Liver (tissue), 9 donors: ENCODE measurements around the gene B3GNT5. TPM values are rescaled to one million over a fixed set of nuclear protein-coding genes. Genes with fewer than 3 reads are reported as not detected.

Experiments
- DNase-seq: peaks from one replicate; pipeline ENCODE4 v3.0.0-alpha.2; 2017; ENCODE audit warnings: low spot score
- H3K27ac ChIP-seq, 2 donors: one replicate each; pipeline ENCODE4 v1.7.0; 2013; ENCODE audit warnings: inconsistent platforms in 2 of 2, low read length in 2 of 2, control low read depth in 1 of 2, low read depth in 1 of 2, mild to moderate bottlenecking in 1 of 2
- H3K27me3 ChIP-seq, 4 donors: one replicate each; pipeline versions ENCODE4 v1.6.1 to v1.7.0; 2013; ENCODE audit warnings: low read length in 3 of 4, inconsistent platforms in 1 of 4, mild to moderate bottlenecking in 1 of 4, moderate library complexity in 1 of 4; ENCODE audit not compliant: control insufficient read depth in 4 of 4, insufficient read depth in 4 of 4
- H3K36me3 ChIP-seq, 4 donors: one replicate each; pipeline versions ENCODE4 v1.6.1 to v1.7.0; 2013; ENCODE audit warnings: low read length in 3 of 4, mild to moderate bottlenecking in 3 of 4, low read depth in 1 of 4, moderate library complexity in 1 of 4; ENCODE audit not compliant: control insufficient read depth in 4 of 4, insufficient read depth in 3 of 4
- H3K4me1 ChIP-seq, 4 donors: one replicate each; pipeline versions ENCODE4 v1.6.1 to v1.7.0; 2013; ENCODE audit warnings: low read length in 3 of 4, mild to moderate bottlenecking in 3 of 4, moderate library complexity in 1 of 4; ENCODE audit not compliant: control insufficient read depth in 4 of 4, insufficient read depth in 4 of 4
- H3K4me3 ChIP-seq, 3 donors: one replicate each; pipeline versions ENCODE4 v1.6.1 to v1.7.0; 2013; ENCODE audit warnings: low read length in 3 of 3, control low read depth in 1 of 3, low read depth in 1 of 3, mild to moderate bottlenecking in 1 of 3
- H3K9ac ChIP-seq, 2 donors: one replicate each; pipeline ENCODE4 v1.7.0; 2013; ENCODE audit warnings: low read length in 2 of 2, mild to moderate bottlenecking in 2 of 2, moderate library complexity in 2 of 2, control low read depth in 1 of 2, low read depth in 1 of 2
- H3K9me3 ChIP-seq, 4 donors: one replicate each; pipeline versions ENCODE4 v1.6.1 to v1.7.0; 2013; ENCODE audit warnings: low read length in 3 of 4; ENCODE audit not compliant: control insufficient read depth in 4 of 4
- GABPA ChIP-seq, 2 donors: IDR thresholded peaks in 1 of 2; conservative IDR thresholded peaks in 1 of 2; 2 replicates each; pipeline ENCODE4 v1.6.1; 2016; ENCODE audit warnings: antibody characterized with exemption in 2 of 2, mild to moderate bottlenecking in 1 of 2, moderate library complexity in 1 of 2
- HNF4A ChIP-seq, 2 donors: conservative IDR thresholded peaks; 2 replicates each; pipeline ENCODE4 v1.6.1; 2016; ENCODE audit warnings: antibody characterized with exemption in 2 of 2, mild to moderate bottlenecking in 2 of 2
- HNF4G ChIP-seq: IDR thresholded peaks from 2 replicates; pipeline ENCODE4 v1.6.1; 2016; ENCODE audit warnings: antibody characterized with exemption
- NR2F2 ChIP-seq: IDR thresholded peaks from 2 replicates; pipeline ENCODE4 v1.6.1; 2016; ENCODE audit warnings: antibody characterized with exemption
- RXRA ChIP-seq, 2 donors: IDR thresholded peaks; 2 replicates each; pipeline ENCODE4 v1.6.1; 2017 to 2018; ENCODE audit warnings: antibody characterized with exemption in 2 of 2, mild to moderate bottlenecking in 1 of 2
- SP1 ChIP-seq: IDR thresholded peaks from 2 replicates; pipeline ENCODE4 v1.6.1; 2018; ENCODE audit warnings: antibody characterized with exemption, mild to moderate bottlenecking
- WGBS: extraction: QIAGEN DNeasy Blood & Tissue Kit; methylation state at CpG from one replicate; pipeline ENCODE4 v1.1.7; 2013; 5-methylcytosine and 5-hydroxymethylcytosine counted together
- polyA plus RNA-seq, 2 donors: library from polyadenylated mRNA; stranded (reverse) in 1 of 2; unstranded in 1 of 2; fragments of 200-250 nt in 1 of 2; fragments of >200 nt in 1 of 2; fragmentation: Nextera tagmentation in 1 of 2; extraction: Ambion mirVana in 1 of 2; gene quantifications; one replicate each; pipeline versions ENCODE4 v1.2.1 to v1.2.3, GENCODE V29; 2013 to 2015
- total RNA-seq, 2 donors: library from RNA; depleted of rRNA; stranded (reverse); fragments of >200 nt; gene quantifications; one replicate each; pipeline ENCODE4 v1.2.3, GENCODE V29; 2014
- TF ChIP-seq, protein P1 (sequence below): fragments of 150-350 bp; IDR thresholded peaks from 2 replicates; pipeline ENCODE4 v1.5.1; 2017; ENCODE audit warnings: improper control_type of control experiment, low read depth, low read length; ENCODE audit not compliant: missing input control
- TF ChIP-seq, protein P2 (sequence below): IDR thresholded peaks from 2 replicates; pipeline ENCODE4 v1.6.1; 2016; ENCODE audit warnings: antibody characterized with exemption
- TF ChIP-seq, protein P3 (sequence below): IDR thresholded peaks from 2 replicates; pipeline ENCODE4 v1.6.1; 2016; ENCODE audit warnings: antibody characterized with exemption
- donor health status: healthy.
- donor health status: healthy.
- donor health status: healthy.
- donor health status: healthy.
- donor health status: healthy.

The B3GNT5 gene
- total and polyA plus RNA-seq, 4 donors: 0.22 to 1.8 (median 0.53) TPM

DNA sequence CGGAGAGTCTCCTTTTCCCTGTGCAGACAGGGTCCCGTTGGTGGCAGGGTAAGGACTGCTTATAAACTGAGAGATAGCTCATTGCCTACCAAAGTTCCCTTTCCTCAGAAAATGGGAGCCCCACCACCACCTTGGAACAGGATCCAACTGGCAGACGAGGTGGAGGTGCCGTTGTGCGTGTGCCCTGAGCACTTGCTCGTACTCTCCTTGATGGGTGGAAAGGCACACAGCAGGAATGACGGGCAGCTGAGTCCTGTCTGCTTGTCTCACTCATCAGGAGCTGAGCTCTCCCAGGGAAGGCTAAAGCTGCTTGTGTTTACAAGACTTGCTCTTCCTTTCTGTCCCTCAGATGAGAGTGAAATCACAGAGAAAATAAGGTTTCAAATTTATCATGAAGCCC is 60.7 kb downstream of the B3GNT5 start:
- no peak overlapping the region for H3K27ac ChIP-seq
- TF ChIP-seq, protein P1, sequence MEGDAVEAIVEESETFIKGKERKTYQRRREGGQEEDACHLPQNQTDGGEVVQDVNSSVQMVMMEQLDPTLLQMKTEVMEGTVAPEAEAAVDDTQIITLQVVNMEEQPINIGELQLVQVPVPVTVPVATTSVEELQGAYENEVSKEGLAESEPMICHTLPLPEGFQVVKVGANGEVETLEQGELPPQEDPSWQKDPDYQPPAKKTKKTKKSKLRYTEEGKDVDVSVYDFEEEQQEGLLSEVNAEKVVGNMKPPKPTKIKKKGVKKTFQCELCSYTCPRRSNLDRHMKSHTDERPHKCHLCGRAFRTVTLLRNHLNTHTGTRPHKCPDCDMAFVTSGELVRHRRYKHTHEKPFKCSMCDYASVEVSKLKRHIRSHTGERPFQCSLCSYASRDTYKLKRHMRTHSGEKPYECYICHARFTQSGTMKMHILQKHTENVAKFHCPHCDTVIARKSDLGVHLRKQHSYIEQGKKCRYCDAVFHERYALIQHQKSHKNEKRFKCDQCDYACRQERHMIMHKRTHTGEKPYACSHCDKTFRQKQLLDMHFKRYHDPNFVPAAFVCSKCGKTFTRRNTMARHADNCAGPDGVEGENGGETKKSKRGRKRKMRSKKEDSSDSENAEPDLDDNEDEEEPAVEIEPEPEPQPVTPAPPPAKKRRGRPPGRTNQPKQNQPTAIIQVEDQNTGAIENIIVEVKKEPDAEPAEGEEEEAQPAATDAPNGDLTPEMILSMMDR: no peak
- TF ChIP-seq RXRA (IDR thresholded peaks at IDR 0.05) (no peak), GABPA (IDR thresholded peaks at IDR 0.05 in 1 of 2, conservative IDR thresholded peaks at IDR 0.05 in 1 of 2) (no peak), NR2F2 (no peak)
- TF ChIP-seq, protein P2, sequence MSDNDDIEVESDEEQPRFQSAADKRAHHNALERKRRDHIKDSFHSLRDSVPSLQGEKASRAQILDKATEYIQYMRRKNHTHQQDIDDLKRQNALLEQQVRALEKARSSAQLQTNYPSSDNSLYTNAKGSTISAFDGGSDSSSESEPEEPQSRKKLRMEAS: no peak
- TF ChIP-seq, protein P3, sequence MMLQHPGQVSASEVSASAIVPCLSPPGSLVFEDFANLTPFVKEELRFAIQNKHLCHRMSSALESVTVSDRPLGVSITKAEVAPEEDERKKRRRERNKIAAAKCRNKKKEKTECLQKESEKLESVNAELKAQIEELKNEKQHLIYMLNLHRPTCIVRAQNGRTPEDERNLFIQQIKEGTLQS: no peak
- no peaks in the 10 kb centered on the region for H3K36me3 ChIP-seq
- peaks cover 2 to 4% (median 3%) of the 10 kb centered on the region in 4 donors for H3K4me1 ChIP-seq
- DNase-seq: no peak
- no peaks in the 10 kb centered on the region for H3K9me3 ChIP-seq
- peaks cover 0 to 2% (median 0%) of the 10 kb centered on the region in 4 donors for H3K27me3 ChIP-seq
- 78% methylated on average over 7 of the region's 7 CpGs for WGBS
- no peak overlapping the region for H3K4me3 ChIP-seq
- H3K9ac ChIP-seq: no peak overlapping the region

DNA sequence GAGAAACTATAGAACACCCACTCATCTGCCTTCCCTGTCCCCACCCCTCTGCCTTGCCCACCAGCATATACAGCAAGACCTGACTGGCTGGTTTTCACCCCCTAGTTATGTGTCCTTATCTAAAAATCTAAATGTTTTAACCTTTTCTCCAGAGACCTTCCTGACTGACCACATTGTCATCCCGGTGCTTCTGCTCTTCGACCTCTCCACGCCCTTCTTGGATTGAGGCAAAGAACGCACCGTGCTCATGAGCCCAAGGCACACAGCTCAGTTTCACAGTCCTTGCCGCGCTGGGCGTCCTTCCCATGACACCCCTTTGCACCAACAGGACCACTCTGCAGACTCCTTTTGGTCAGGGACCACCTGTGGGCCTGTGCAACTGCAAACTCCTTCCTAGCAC is 62.7 kb downstream of the B3GNT5 start:
- peaks cover 0 to 2% (median 0%) of the 10 kb centered on the region in 4 donors for H3K27me3 ChIP-seq
- H3K36me3 ChIP-seq: no peaks in the 10 kb centered on the region
- H3K27ac ChIP-seq: no peak overlapping the region
- H3K9me3 ChIP-seq: no peaks in the 10 kb centered on the region
- no peak for DNase-seq
- no peak overlapping the region for H3K4me3 ChIP-seq
- 86% methylated on average over 8 of the region's 8 CpGs for WGBS
- H3K9ac ChIP-seq: no peak overlapping the region
- H3K4me1 ChIP-seq: no peaks in the 10 kb centered on the region
- TF ChIP-seq SP1: no peak

DNA sequence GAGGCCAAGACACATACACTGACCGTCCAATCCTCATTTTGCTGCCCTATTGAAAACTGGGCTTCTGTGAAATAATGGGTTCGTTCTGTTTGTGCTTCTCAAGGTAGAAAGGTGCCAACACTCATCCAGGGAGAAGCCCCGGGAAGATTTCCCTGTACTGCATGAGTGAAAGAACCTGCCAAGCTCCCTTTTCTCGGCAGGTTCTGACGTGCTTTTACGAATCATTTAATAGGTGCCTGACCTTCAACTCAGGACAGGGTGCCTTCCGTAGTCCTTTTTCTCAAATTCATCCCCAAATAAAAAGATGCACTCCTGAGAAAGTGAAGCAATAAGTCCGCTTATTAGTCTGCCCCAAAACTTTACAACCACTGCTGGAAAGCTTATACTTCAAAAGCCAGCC is 64.2 kb downstream of the B3GNT5 start:
- WGBS: 90% methylated on average over 8 of the region's 8 CpGs
- Histone ChIP-seq H3K27me3 (peaks cover 0 to 2% (median 0%) of the 10 kb centered on the region in 4 donors), H3K9ac (no peak overlapping the region), H3K4me3 (no peak overlapping the region), H3K36me3 (no peaks in the 10 kb centered on the region), H3K9me3 (no peaks in the 10 kb centered on the region), H3K4me1 (no peaks in the 10 kb centered on the region), H3K27ac (no peak overlapping the region)
- DNase-seq: no peak
- TF ChIP-seq, protein P3: no peak
- TF ChIP-seq HNF4G (no peak), HNF4A (conservative IDR thresholded peaks at IDR 0.05) (no peak), NR2F2 (no peak)
